ENCODE results near the gene HPS1. TPM values are rescaled to one million over a fixed set of nuclear protein-coding genes. Genes with fewer than 3 reads are reported as not detected.
A peak's percentile ranks its signal among the peaks of the same experiment; 100 is the strongest.

The HPS1 gene
- total RNA-seq, 1 experiment from 2014 or later: 19.1 TPM

- BruUV-seq (replicated peaks): no TSS peak
- CTCF ChIA-PET: no interaction called here
- H3K9me3 ChIP-seq (ENCODE audit: low read length): no peaks in the 10 kb centered on the region
- DNase-seq (no peak), ATAC-seq (no peak)
- no peaks in the 10 kb centered on the region for H4K20me1 ChIP-seq (ENCODE audit: low read length)
- H3K27me3 ChIP-seq (ENCODE audit: low read length): no peaks in the 10 kb centered on the region
- no peak overlapping the region for H3K27ac ChIP-seq (ENCODE audit: low read length)
- H3K9me2 ChIP-seq (replicated peaks; ENCODE audit: low read length): no peaks in the 10 kb centered on the region
- peaks cover 22% of the 10 kb centered on the region for H3K4me1 ChIP-seq (ENCODE audit: insufficient read depth, low read length)
- no peaks in the 10 kb centered on the region for H3K79me2 ChIP-seq (ENCODE audit: low read length)
- no peak overlapping the region for H2AFZ ChIP-seq (ENCODE audit: low read length)
- POLR2A ChIA-PET (ENCODE audit: unreplicated experiment): no interaction called here
- no peak overlapping the region for H3K4me2 ChIP-seq (ENCODE audit: low read length)
- H3K4me3 ChIP-seq (ENCODE audit: low read length): no peak overlapping the region
- intact Hi-C loops (cut with micrococcal nuclease): no loop called here
- no peaks in the 10 kb centered on the region for H3K36me3 ChIP-seq (ENCODE audit: low read depth, low read length)
- TF ChIP-seq CTCF (conservative IDR thresholded peaks at IDR 0.05; ENCODE audit: low read depth, low read length): peak; percentile 17; the same call in 1 of the 2 replicates
- TF ChIP-seq EZH2 (IDR thresholded peaks at IDR 0.05; ENCODE audit: low read length, unreplicated experiment): no peak
- no peak for TF ChIP-seq EZH2phosphoT487 (IDR thresholded peaks at IDR 0.05; ENCODE audit: borderline replicate concordance, low read length)
- H3K9ac ChIP-seq (ENCODE audit: low read length): no peak overlapping the region
- no peaks in the 10 kb centered on the region for H3F3A ChIP-seq (ENCODE audit: low read length, unreplicated experiment)
Measured at GRCh38 chr10:98487649-98488048, 40.9 kb upstream of the HPS1 start.

- intact Hi-C loops (cut with micrococcal nuclease): no loop called here
- Histone ChIP-seq H3K9ac (ENCODE audit: low read length) (no peak overlapping the region), H3K4me3 (ENCODE audit: low read length) (no peak overlapping the region), H3K9me2 (replicated peaks; ENCODE audit: low read length) (no peaks in the 10 kb centered on the region), H3F3A (ENCODE audit: low read length, unreplicated experiment) (no peaks in the 10 kb centered on the region), H3K79me2 (ENCODE audit: low read length) (no peaks in the 10 kb centered on the region), H3K27me3 (ENCODE audit: low read length) (no peaks in the 10 kb centered on the region), H3K4me1 (ENCODE audit: insufficient read depth, low read length) (peaks cover 22% of the 10 kb centered on the region), H3K9me3 (ENCODE audit: low read length) (no peaks in the 10 kb centered on the region), H3K36me3 (ENCODE audit: low read depth, low read length) (no peaks in the 10 kb centered on the region), H2AFZ (ENCODE audit: low read length) (no peak overlapping the region), H3K4me2 (ENCODE audit: low read length) (no peak overlapping the region), H3K27ac (ENCODE audit: low read length) (no peak overlapping the region), H4K20me1 (ENCODE audit: low read length) (no peaks in the 10 kb centered on the region)
- CTCF ChIA-PET: no interaction called here
- POLR2A ChIA-PET (ENCODE audit: unreplicated experiment): no interaction called here
- TF ChIP-seq CTCF (conservative IDR thresholded peaks at IDR 0.05; ENCODE audit: low read depth, low read length) (no peak), EZH2phosphoT487 (IDR thresholded peaks at IDR 0.05; ENCODE audit: borderline replicate concordance, low read length) (no peak), EZH2 (IDR thresholded peaks at IDR 0.05; ENCODE audit: low read length, unreplicated experiment) (no peak)
- peak; percentile 36 for DNase-seq
- no peak for ATAC-seq
- no TSS peak for BruUV-seq (replicated peaks)
Measured at GRCh38 chr10:98486421-98486820, 39.7 kb upstream of the HPS1 start.

GRCh38 chr10:98485959-98486358 lies 39.2 kb upstream of the HPS1 start:
- Histone ChIP-seq H3K4me2 (ENCODE audit: low read length) (no peak overlapping the region), H2AFZ (ENCODE audit: low read length) (no peak overlapping the region), H3K27ac (ENCODE audit: low read length) (no peak overlapping the region), H3K27me3 (ENCODE audit: low read length) (no peaks in the 10 kb centered on the region), H3K9me3 (ENCODE audit: low read length) (no peaks in the 10 kb centered on the region), H3K4me1 (ENCODE audit: insufficient read depth, low read length) (peaks cover 22% of the 10 kb centered on the region), H3F3A (ENCODE audit: low read length, unreplicated experiment) (no peaks in the 10 kb centered on the region), H3K9ac (ENCODE audit: low read length) (no peak overlapping the region), H3K4me3 (ENCODE audit: low read length) (no peak overlapping the region), H3K36me3 (ENCODE audit: low read depth, low read length) (no peaks in the 10 kb centered on the region), H4K20me1 (ENCODE audit: low read length) (no peaks in the 10 kb centered on the region), H3K79me2 (ENCODE audit: low read length) (no peaks in the 10 kb centered on the region), H3K9me2 (replicated peaks; ENCODE audit: low read length) (no peaks in the 10 kb centered on the region)
- ChIA-PET POLR2A (ENCODE audit: unreplicated experiment) (no interaction called here), CTCF (no interaction called here)
- intact Hi-C loops (cut with micrococcal nuclease): no loop called here
- ATAC-seq (no peak), DNase-seq (peak; percentile 39)
- no TSS peak for BruUV-seq (replicated peaks)
- TF ChIP-seq EZH2 (IDR thresholded peaks at IDR 0.05; ENCODE audit: low read length, unreplicated experiment): no peak
- no peak for TF ChIP-seq EZH2phosphoT487 (IDR thresholded peaks at IDR 0.05; ENCODE audit: borderline replicate concordance, low read length)
- TF ChIP-seq CTCF (conservative IDR thresholded peaks at IDR 0.05; ENCODE audit: low read depth, low read length): no peak
